HG02642 (cell line): ENCODE data around the gene GAS7.
A peak's percentile ranks its signal among the peaks of the same experiment; 100 is the strongest.

Source experiments
- ATAC-seq: cut with Tn5 transposase; IDR thresholded peaks from one replicate; pipeline ENCODE4 v1.9.1; 2021; ENCODE audit warnings: mild to moderate bottlenecking; ENCODE audit not compliant: unreplicated experiment, poor library complexity

GAS7 gene

DNA sequence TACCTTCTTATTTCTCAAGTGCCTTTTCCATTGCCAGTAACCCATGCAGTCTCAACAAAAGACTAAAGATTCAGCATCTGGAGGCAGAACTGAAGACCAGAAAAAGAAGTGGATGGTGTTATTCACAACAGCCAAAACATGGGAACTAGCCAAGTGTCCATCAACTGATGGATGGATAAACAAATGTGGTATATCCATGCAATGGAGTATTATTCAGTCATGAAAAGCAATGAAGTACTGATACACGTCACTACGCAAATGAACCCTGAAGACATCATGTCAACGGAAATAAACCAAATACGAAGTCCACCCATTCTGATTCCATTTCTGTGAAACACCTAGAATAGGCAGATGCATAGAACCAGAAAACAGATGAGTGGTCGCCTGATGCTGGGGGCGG, 25.6 kb downstream of the GAS7 start:
- ATAC-seq: no peak

DNA sequence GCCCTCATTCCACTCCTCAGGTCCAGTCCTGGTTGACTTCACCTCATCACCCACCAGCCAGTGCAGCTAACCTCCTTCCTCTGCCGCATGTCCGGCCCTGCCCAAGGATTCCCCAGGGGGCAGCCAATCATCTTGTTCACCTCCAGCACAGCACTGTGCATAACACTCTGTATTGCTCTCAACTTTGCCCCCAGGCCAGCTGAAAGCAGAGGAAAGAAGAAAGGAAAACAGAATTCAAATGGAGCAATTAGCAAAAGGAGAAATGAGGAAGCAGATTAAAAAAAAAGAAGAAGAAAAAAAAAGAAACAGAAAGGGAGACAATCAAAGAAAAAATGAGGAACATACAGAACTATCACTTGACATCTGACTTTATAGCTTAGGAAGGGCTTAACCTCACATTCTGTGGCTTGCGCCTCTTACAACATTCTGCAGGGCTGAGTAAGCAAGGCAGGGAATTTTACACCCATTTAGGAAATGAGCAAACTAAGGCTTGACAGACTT, 26.1 kb downstream of the GAS7 start:
- no peak for ATAC-seq

DNA sequence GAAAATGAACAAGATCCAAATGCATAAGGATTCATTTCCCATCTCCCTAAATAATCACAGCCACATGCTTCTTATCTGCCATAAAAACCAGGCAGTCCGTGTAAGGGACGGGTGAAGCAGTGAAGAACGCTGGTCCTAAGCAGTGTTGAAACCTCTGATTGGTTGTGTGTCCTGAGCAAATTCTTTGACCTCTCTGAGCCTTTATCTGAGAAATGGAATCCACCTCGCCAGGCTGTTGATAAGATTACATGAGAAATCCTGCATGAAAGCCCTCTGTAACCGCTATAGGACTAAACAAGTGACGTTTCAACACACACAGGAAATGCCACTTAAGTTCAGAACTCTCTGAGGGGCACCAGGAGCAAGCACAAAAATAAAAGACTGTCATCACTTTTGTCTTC, 26.8 kb downstream of the GAS7 start:
- no peak for ATAC-seq

DNA sequence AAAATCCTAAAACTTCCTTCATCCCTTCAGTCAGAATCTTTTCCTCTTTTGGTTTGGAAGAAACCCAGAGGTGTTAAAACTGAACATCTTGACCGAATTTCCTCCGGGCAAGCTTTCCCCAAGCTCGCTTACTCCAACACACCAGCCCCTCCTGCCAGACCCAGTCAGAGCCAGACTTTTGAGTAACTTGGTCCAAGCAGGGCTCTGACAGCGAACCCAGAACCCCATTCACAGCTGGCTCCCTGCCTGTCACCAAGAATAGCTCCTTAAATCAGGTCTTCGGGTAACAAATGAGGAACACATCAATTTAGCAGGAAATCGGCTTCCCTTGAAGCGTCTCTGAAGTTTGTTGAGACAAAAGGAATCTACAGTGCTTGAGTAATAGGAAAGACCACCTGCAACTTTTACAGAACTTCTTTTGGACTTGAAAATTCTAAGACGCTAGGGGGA, 27.3 kb downstream of the GAS7 start:
- ATAC-seq: no peak

DNA sequence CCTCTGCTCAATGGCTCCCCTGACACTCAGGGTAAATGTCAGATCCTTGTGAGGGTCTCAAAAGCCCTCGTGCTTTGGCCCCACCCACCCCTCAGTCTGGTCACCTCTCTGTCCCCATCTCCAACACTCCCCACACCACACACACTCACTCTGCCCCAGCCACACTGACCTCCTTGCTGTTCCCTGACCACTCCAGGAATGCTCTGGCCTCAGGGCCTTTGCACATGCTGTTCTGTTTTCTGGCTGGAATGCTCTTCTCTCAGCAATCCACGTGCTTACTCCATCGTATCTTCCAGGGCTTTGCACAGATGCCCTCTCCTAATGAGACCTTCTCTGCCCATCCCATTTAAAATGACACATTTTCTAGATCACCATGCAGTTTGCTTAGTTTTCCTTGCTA, 28.2 kb downstream of the GAS7 start:
- no peak for ATAC-seq

DNA sequence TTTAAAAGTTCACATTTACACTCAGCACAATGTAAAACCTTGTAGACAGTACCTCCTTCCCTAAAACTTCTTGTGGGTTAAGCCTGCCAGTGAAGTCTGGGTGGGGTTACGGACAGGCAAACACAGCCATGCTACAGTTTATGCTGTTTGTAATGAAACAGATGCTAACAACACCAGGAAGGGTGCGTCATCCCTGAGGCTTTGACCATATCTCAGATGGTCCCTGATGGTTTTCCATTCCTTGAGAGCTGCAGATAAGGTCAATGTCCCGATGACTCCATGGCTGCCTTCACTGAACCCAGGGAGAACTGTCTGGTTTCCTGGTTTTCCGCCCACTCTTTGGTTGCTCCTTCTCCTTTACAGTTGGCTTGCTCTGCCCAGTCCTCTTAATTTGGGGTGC, 29.1 kb downstream of the GAS7 start:
- ATAC-seq: no peak

DNA sequence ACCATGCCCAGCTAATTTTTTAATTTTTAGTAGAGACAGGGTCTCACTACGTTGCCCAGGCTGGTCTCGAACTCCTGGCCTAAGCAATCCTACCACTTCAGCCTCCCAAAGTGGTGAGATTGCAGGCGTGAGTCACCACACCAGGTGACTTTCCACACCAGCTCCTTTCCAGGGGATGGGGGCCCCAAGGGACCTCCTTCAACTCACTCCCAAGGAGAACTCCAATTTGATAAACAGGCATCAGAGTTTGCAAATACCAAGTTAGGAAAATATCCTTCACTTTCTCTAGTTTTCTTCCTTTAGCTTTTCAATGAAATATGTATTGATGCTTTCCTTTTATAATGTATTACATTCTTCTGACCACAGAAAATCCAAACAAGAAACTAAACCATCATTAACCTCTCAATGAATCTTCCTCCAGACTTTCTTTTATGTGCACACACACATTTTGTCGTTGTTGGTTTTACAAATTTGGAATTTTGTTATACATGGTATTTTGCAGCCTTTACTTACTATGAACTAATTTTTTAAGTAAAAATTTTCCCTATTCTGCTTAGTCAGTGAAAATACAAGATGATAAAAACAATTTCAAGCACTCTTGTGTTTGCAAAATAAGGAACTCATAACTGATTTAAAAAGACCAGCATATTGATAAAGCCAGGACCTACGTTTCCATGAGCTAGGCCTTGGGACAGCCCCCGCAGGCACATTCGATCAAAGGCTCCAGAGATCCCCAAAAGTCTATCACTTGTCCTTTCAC, 32.0 kb downstream of the GAS7 start:
- no peak for ATAC-seq

DNA sequence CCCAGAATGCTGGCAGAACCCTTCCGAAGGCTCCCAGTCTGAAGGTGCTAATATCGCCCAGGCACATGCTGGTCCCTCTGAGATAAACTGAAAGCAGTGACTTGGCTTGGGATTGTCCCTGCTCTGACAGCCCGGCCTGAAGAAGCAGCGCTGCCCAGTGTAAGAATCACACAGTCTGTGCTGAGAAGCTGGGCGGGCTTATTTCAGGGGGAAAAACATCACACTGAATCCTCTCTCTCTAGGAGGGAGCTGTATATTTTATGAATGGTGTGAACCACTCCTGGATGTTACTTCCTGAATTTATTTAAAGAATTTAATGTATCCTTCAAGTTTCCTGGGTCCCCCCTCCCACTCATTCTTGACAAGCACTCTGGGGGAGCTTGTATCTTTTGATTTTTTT, 36.3 kb downstream of the GAS7 start:
- ATAC-seq: no peak

DNA sequence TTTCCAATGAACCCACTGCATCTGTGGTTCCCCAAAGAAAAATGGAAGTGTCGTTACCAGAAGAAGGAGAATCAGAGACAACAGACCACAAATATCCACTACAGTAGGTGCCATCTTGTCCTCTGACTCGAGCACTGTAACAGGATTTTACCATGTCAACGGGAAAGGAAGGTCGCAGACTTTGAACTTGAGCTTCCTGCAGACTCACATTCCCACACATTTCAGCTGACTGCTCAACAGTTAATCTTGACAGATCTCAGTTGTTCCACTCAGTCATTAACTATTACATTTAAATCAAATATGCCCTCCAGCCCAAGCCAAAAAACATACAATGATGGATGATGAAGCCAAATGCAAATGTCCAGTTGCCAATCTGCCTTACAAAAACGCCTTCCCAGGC, 37.0 kb downstream of the GAS7 start:
- ATAC-seq: no peak

DNA sequence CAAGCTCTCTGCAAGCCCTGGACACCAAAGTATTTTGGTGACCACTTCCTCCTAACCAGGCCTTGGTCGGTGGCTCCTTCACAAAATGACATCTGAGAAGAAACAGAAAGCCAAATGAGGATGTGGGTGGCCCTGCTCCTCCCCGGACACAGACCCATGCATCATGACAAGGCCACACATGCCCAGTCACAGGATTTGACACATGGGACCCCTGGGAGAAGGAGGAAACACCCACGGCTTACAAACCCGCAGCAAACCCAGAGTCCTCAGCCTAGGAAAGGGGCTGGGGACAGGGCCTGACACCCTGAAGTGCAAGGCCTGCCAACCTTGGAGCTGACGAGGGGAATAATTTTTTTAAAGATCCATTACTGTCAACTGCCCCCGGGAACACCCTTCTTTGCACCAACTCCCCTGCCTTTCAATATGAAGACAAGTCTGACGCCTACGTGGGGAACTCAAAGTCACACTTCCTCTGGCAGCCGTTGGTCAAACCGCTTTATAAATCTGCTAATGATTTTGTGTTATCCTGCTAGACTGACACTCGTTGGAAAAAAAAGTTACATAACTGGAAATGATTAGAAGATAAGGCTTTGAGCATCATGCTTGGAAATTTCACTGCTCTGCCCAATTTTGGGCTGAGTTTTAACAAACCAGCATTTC, 41.3 kb downstream of the GAS7 start:
- peak; percentile 67 for ATAC-seq

DNA sequence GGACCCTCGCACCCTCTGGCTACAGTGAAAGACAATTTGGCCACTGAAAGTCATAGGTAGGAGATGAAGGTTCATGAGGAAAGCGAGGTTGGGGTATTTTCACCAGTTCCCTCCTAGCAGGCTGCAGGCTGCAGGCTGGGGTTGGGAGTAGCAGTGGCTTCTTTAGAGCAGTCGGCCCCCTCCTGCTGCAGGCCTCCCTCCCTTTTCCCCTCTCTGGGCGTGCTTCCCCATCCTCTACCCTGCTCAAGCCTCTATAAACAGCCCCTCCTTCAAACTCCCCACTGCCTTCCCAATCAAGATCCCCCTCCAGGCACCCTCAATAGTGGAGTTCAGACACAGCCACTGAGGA, 41.8 kb downstream of the GAS7 start:
- ATAC-seq: no peak

DNA sequence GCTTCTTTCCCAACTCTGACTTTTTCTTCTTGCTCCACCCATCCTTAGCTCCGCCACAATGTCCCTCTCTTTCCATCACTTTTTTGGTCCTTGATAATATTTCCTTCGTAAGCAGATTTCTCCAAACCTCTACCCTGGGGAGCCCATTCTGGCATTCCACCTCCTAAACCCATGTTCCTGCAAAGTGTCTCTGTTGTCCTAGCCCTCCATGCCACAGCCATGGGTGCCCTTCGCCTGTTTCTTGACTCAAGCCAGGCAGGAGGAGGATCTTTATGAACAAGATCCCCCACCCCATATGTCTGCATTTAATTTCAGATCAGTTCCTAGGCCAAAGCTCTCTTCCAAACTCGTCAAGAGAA, 42.4 kb downstream of the GAS7 start:
- no peak for ATAC-seq

DNA sequence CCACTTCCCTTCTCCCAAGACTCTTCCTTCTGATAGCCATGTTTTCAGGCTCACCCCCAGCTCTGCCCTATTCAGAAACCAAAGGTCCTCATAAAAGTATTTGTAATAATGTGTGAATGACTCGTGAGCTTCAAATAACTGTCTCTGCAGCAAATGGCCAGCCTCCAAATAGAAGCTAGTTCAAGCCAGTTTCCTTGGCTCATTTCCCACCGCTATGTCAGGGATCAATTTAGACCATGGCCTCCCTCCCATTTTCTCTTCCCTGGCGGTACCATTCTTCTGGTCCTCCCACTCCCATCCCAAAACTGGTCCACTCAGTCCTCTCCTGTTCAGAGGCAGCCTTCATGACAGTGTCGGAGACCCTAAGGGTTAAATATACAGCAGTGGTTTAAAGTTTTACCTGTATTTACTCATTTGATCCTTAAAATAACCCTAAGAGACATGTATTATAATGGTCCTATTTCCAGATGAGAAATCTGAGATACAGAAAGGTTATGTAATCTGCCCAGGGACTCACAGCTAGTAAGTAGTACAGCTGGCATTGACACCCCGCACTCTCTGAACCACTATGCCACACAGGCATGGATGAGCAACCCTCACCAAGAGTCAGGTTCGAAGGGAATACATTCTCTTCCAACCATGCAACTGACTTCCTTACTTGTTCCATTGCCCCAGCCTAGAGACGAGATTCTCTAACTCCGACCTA, 42.9 kb downstream of the GAS7 start:
- no peak for ATAC-seq

DNA sequence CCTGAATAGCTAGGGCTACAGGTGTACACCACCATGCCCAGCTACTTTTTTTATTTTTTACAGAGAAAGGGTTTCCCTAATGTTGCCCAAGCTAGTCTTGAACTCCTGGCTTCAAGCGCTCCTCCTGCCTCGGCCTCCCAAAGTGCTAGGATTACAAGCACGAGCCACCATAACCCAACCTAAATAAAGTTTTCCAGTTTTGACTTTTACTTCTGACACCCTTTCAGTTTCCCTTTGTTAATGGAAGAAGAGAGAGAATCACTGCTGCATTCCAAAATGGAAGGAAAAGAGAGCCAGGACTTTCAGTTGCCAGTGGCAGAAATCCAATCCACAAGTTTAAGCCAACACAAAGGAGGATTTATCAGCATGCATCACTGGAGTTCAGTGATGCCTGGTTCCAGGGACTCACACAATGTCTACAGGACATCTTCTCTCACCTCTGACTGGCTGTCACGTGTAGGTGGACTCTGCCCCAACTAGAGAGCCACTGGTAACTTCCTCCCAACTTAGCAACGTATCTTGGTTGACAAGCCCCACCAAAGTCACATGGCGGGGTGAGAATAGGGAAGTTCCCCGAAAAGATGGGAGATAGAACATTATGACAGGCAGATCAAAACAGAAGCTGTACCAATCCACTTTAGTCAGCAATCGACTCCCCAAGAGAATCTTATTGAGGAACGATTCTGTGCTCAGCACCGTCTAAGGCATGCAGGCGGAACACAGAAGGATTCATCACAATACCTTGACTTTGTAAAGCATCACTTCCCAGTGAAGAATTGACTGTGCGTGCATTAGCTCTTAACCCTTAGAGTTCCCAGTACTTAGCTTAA, 46.5 kb downstream of the GAS7 start:
- peak; percentile 38 for ATAC-seq

DNA sequence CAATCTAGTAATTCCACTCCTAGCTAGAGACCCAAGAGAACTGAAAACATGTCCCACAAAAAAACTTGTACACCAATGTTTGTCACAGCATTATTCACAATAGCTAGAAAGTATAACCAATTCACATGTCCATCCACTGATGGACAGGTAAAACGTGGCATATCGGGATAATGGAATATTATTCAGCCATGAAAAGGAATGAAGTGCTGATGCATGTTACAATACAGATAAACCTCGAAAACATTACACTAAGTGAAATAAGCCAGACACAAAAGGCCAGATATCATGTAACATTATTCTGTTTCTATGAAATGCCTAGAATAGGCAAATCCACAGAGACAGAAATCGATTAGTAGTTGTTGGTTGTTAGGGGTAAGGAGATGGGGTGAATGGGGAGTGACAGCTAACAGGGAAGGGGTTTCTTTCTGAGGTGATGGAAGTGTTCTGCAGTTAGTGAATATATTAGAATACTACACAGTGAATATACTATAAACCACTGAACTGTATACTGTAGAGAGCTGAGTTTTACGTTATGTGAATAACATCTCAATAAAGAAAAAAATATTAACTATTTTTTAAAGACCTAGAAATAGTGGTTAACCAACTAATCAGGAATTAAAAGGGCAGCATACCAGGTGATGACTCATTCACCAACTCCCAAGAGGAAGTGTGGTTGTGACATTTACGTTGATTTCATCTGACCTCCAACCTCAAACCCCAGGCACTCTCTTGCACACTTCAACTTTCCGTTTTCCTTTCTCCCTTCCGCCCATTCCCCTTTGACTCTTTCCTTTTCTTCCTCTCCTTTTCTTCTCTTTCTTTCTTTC, 48.6 kb downstream of the GAS7 start:
- ATAC-seq: peak; percentile 61

DNA sequence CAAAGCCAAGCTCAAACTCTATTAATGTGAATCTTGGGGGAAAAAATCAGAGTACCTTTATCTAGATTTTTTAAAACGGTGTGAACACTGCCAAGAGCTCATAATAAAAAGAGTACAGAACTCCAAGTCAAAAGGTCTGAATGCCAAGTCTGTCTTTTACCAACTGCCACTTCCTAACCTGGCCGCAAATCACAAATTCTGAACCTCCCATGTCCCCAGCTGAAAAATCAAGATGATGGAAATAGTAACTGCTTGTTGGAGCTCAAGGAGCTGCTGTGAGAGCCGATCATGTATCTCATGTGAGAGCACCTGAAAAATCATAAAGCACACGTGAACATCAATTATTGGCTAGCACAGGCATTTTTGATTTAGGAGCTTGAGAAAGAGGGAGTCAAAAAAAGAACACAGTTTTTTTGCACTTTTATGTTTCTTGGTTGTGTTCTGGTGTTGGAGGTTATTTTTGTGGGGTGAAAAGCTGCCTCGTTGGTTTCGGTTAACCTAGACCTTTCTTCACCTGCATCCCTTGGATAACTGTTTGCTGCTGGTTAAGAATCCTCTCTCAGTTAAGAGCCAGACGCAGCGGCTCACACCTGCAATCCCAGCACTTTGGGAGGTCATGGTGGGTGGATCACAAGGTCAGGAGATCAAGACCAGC, 50.5 kb downstream of the GAS7 start:
- ATAC-seq: no peak

DNA sequence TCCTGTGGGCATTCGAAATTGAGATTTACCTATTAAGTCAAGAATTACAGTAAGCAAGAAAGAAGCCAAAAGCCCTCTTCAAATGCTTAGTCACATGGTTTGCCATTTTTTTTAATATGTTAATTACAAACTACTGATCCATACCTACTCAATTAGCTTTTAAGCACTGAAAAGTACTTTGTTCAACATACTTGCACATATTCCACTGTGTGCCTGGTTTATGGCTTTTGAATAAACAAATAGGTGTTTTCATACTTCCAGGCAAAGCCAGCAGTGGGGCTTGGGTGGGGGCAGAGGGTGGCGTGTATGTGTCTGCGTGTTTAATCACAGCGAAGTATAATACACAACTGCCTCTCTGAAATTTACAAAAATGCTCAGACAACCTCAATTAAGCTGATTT, 51.4 kb downstream of the GAS7 start:
- no peak for ATAC-seq

DNA sequence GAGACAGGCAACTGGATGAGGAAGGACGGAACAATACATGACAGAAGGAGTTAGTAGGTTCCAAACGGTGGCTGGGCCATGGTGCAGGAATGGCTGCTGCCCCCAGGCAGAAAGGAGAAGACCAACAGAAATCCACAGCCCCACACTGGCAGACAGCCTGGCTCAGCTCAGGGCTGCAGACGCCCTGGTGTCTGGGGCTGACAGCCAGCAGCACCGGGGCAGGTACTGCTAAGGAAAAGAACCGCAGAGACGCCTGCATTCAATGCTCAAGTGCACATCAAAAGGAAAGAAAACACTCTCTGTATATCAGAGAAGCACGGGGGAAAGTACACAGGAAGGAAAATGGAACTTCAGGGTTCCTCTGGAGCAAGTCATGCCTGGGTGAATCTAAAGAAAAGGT, 53.4 kb downstream of the GAS7 start:
- ATAC-seq: no peak

DNA sequence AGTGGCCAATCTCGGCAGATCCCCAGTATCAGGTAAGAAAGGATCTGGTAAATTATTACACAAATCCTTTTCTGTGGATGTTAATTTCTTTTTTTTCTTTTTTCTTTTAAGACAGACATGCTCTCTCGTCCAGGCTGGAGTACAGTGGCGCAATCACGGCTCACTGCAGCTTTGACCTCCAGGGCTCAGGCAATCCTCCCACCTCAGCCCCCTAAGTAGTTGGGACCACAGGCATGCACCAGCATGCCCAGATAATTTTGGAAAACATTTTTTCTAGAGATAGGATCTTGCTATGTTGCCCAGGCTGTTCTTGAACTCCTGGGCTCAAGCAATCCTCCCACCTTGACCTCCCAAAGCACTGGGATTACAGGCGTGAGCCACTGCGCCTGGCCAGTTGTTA, 54.0 kb downstream of the GAS7 start:
- no peak for ATAC-seq
